Thymus (tissue), 11 donors: ENCODE data around the gene CD4. TPM values are rescaled to one million over a fixed set of nuclear protein-coding genes. Genes with fewer than 3 reads are reported as not detected.

Source experiments
- DNase-seq, 9 donors: peaks; one replicate each; pipeline ENCODE4 v3.0.0-alpha.2; 2013; ENCODE audit warnings: low spot score in 9 of 9, low read depth in 6 of 9, missing footprints in 1 of 9
- H3K27ac ChIP-seq, 2 donors: one replicate each; pipeline ENCODE4 v1.5.1; 2013; ENCODE audit warnings: control low read depth in 1 of 2, low read depth in 1 of 2, low read length in 1 of 2, mild to moderate bottlenecking in 1 of 2, moderate library complexity in 1 of 2
- H3K27me3 ChIP-seq, 2 donors: one replicate each; pipeline ENCODE4 v1.5.1; 2013; ENCODE audit warnings: low read length in 1 of 2; ENCODE audit not compliant: control insufficient read depth in 2 of 2, insufficient read depth in 1 of 2
- H3K36me3 ChIP-seq, 2 donors: one replicate each; pipeline ENCODE4 v1.5.1; 2013; ENCODE audit warnings: low read length in 1 of 2, mild to moderate bottlenecking in 1 of 2, moderate library complexity in 1 of 2; ENCODE audit not compliant: control insufficient read depth in 2 of 2, insufficient read depth in 2 of 2
- H3K4me1 ChIP-seq, 2 donors: one replicate each; pipeline ENCODE4 v1.5.1; 2013; ENCODE audit warnings: low read length in 2 of 2; ENCODE audit not compliant: control insufficient read depth in 2 of 2, insufficient read depth in 2 of 2
- H3K4me3 ChIP-seq, 2 donors: one replicate each; pipeline ENCODE4 v1.5.1; 2013; ENCODE audit warnings: low read length in 2 of 2, control low read depth in 1 of 2, mild to moderate bottlenecking in 1 of 2
- H3K9me3 ChIP-seq, 2 donors: one replicate each; pipeline ENCODE4 v1.5.1; 2013; ENCODE audit warnings: low read length in 1 of 2, mild to moderate bottlenecking in 1 of 2; ENCODE audit not compliant: control insufficient read depth in 2 of 2, insufficient read depth in 1 of 2
- WGBS: extraction: QIAGEN DNeasy Blood & Tissue Kit; methylation state at CpG from one replicate; pipeline ENCODE4 v1.1.7; 2013; 5-methylcytosine and 5-hydroxymethylcytosine counted together
- polyA plus RNA-seq: library from polyadenylated mRNA; stranded (reverse); fragments of 200-250 nt; gene quantifications from one replicate; pipeline ENCODE4 v1.2.3, GENCODE V29; 2013
- total RNA-seq: library from RNA; stranded (reverse); fragments of 120-200 nt; gene quantifications from one replicate; pipeline ENCODE4 v1.2.4, GENCODE V29; 2013
- donor health status: healthy.

Gene CD4
- total and polyA plus RNA-seq, 2 donors: 50.9 to 91.9 TPM

DNA sequence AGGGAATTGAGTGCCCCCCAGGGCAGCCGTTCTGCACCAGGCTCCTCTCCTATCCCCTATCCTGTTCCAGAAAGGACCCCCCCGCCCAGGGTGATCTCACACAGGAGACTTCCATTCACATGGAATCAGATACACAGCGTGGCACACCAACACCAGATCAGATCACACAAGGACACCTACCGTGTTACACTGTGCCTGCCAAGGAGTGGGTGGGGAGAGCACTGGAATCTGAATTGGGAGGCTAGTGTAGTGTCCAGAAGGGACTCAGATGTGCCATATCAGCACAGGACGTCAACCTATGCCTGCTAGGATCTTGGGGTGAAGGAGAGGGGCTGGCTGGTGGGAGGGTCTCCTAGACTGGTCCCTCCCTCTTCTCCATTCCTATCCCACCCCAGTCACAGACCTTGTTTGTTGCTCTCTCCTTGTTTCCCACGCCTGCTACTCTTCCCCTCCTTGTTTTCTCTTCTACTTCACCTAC is 20.9 kb upstream of the CD4 start:
- H3K27me3 ChIP-seq: peaks cover 25 to 94% of the 10 kb centered on the region in 2 donors

DNA sequence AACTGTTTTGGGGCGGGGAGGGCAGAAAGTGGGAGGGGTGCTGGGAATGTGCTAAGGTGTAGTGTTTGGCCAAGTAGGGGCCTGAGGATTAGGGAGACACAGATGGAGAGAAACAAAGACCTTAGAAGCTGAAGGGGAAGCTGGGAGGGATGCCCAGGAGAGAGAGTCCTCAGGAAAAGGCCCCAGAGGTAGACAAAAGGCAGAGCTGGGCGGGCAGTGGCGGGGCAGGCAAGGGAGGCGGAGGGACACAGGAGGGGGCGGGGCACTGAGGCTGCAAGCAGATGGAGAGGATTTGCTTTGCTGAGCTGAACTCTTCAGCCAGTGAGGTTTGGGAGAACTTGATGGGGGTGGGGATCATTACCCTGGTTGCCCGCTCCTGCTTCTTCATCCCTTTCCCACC is 20.3 kb upstream of the CD4 start:
- no peak overlapping the region for H3K27ac ChIP-seq
- 94% methylated on average over 6 of the region's 6 CpGs for WGBS
- peaks cover 0 to 3% of the 10 kb centered on the region in 2 donors for H3K9me3 ChIP-seq
- no peak for DNase-seq
- no peaks in the 10 kb centered on the region for H3K36me3 ChIP-seq
- no peak overlapping the region for H3K4me3 ChIP-seq
- H3K27me3 ChIP-seq: peaks cover 29 to 94% of the 10 kb centered on the region in 2 donors
- peaks cover 44 to 80% of the 10 kb centered on the region in 2 donors for H3K4me1 ChIP-seq

More for the DNA sequence above, 20.9 kb upstream of the CD4 start:
- WGBS: 94% methylated on average over 6 of the region's 6 CpGs
- Histone ChIP-seq H3K36me3 (no peaks in the 10 kb centered on the region), H3K9me3 (peaks cover 0 to 3% of the 10 kb centered on the region in 2 donors), H3K4me3 (no peak overlapping the region), H3K4me1 (peaks cover 40 to 82% of the 10 kb centered on the region in 2 donors), H3K27ac (no peak overlapping the region)
- DNase-seq: no peak

DNA sequence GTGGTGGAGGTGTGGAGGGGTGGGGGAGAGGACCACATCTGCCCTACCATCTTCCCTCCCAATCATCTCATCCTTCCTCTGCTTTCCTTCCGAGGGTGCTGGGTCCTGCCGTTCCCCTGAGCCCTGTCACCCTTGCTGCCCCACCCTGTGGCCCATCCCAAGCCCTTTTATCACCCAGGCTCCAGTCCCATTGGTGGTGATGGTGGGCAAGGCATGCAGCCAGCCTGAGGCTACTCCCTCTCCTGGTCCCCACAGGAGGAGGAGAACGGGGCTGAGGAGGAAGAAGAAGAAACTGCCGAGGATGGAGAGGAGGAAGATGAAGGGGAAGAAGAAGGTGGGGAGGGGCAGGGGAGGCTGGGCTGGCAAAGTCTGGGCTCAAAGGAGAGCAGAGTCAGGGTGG is 19.7 kb upstream of the CD4 start:
- peaks cover 0 to 3% of the 10 kb centered on the region in 2 donors for H3K9me3 ChIP-seq
- no peak for DNase-seq
- H3K27me3 ChIP-seq: peaks cover 32 to 94% of the 10 kb centered on the region in 2 donors
- peaks cover 39 to 80% of the 10 kb centered on the region in 2 donors for H3K4me1 ChIP-seq
- H3K4me3 ChIP-seq: no peak overlapping the region
- no peak overlapping the region for H3K27ac ChIP-seq
- WGBS: 83% methylated on average over 4 of the region's 4 CpGs
- no peaks in the 10 kb centered on the region for H3K36me3 ChIP-seq

DNA sequence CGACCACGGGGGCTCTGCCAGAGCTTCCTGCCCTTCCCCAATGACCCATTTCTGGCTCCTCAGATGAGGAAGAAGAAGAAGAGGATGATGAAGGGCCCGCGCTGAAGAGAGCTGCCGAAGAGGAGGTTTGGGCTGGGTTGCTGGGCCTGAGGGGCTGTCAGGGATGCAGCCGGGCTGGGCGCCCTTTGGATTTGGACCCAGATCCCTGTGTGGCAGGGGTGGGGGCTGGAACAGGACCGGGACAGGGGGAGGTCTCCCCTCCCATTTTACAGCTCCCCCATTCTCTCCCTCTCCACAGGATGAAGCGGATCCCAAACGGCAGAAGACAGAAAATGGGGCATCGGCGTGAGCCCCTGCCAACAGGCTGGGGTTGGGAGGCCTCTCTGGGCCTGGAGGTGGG is 19.2 kb upstream of the CD4 start:
- Histone ChIP-seq H3K4me1 (peaks cover 37 to 80% of the 10 kb centered on the region in 2 donors), H3K36me3 (no peaks in the 10 kb centered on the region), H3K27ac (no peak overlapping the region), H3K9me3 (peaks cover 0 to 3% of the 10 kb centered on the region in 2 donors), H3K27me3 (peaks cover 29 to 94% of the 10 kb centered on the region in 2 donors), H3K4me3 (no peak overlapping the region)
- WGBS: 92% methylated on average over 12 of the region's 12 CpGs
- no peak for DNase-seq

- H3K27ac ChIP-seq: no peak overlapping the region
Observed at GRCh38 chr12:6770600-6770999, 18.7 kb upstream of the CD4 start.

DNA sequence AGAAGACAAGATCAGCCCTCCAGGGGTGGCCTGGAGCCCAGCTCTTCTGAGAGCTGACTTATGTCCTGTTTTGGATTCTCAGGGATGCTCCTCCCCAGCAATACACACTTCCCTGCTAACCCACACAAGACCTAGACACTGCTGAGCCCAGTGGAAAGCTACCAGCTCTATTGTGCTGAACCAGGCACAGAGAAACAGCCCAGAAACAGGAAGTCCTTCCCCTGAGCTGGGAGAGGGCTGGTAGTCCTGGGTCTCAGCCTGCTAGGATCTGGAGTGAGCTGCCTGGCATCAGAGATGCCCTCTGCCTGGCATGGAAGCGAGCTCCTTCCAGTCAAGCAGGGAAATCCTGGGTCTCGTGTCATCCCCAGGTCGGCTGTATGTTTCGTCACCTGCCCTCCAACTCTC is 18.2 kb upstream of the CD4 start:
- DNase-seq: no peak
- Histone ChIP-seq H3K36me3 (no peaks in the 10 kb centered on the region), H3K4me1 (peaks cover 30 to 78% of the 10 kb centered on the region in 2 donors), H3K4me3 (no peak overlapping the region), H3K27me3 (peaks cover 20 to 94% of the 10 kb centered on the region in 2 donors), H3K9me3 (peaks cover 0 to 3% of the 10 kb centered on the region in 2 donors), H3K27ac (no peak overlapping the region)
- 91% methylated on average over 4 of the region's 4 CpGs for WGBS

More at GRCh38 chr12:6770600-6770999, 18.7 kb upstream of the CD4 start:
- no peak overlapping the region for H3K4me3 ChIP-seq
- no peak for DNase-seq
- peaks cover 33 to 80% of the 10 kb centered on the region in 2 donors for H3K4me1 ChIP-seq
- peaks cover 0 to 3% of the 10 kb centered on the region in 2 donors for H3K9me3 ChIP-seq
- H3K36me3 ChIP-seq: no peaks in the 10 kb centered on the region
- WGBS: 97% methylated on average over 10 of the region's 10 CpGs
- H3K27me3 ChIP-seq: peaks cover 24 to 94% of the 10 kb centered on the region in 2 donors

GRCh38 chr12:6771509-6772330 is 17.6 kb upstream of the CD4 start:
- 80% methylated on average over 12 of the region's 12 CpGs for WGBS
- Histone ChIP-seq H3K4me1 (peaks cover 30 to 78% of the 10 kb centered on the region in 2 donors), H3K27me3 (peaks cover 20 to 98% of the 10 kb centered on the region in 2 donors), H3K9me3 (peaks cover 0 to 3% of the 10 kb centered on the region in 2 donors), H3K27ac (no peak overlapping the region), H3K36me3 (no peaks in the 10 kb centered on the region), H3K4me3 (no peak overlapping the region)
- no peak for DNase-seq

- Histone ChIP-seq H3K9me3 (peaks cover 0 to 3% of the 10 kb centered on the region in 2 donors), H3K4me1 (peaks cover 30 to 78% of the 10 kb centered on the region in 2 donors), H3K36me3 (no peaks in the 10 kb centered on the region), H3K27ac (no peak within 1 kb of the TSS), H3K4me3 (peak within 1 kb of the TSS in 1 of 2 donors; percentile 1), H3K27me3 (peaks cover 20 to 99% of the 10 kb centered on the region in 2 donors)
- DNase-seq: no peak
- 22% methylated on average over 15 of the region's 15 CpGs for WGBS
Observed at GRCh38 chr12:6772331-6772695, 17.0 kb upstream of the CD4 start, which contains the start of gene LAG3. Gene LAG3, plus strand, starts transcription at chr12:6772520. Its CDS starts 333 bp downstream, at chr12:6772853.
